ENCODE results near the gene ARHGAP22.

Gene ARHGAP22

DNA sequence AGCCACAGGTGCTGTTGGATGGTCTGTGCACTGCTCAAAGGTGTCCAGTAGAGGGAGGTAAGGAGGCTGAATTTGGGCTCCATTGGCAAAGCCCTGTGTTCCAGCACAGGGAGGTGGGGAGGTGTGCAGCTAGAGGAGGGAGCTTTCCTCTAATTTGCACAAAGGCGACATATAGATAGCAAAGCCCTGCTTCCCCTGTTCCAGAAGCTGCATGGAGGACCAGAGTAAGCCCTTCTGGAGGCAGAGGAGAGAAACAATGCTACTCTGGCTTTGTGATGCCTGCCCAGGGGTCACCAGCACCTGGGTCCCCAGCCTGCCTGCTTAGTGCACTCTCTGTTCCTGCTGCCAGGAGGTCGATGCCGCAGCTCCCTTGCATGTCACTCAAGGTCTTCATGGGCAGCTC, 3.4 kb upstream of the ARHGAP22 start:
- no peaks in the 10 kb centered on the region for H3K4me1 ChIP-seq (ENCODE audit: control insufficient read depth, insufficient read depth, low read length, poor library complexity, severe bottlenecking)
- peaks cover 21% of the 10 kb centered on the region for H3K27me3 ChIP-seq (replicated peaks; ENCODE audit: control insufficient read depth, insufficient read depth, low read length, poor library complexity, severe bottlenecking)
- no peak for DNase-seq
- H3K9me3 ChIP-seq (ENCODE audit: control insufficient read depth, low read length) = no peaks in the 10 kb centered on the region
- H3K27ac ChIP-seq (ENCODE audit: insufficient read depth, low read length, poor library complexity, severe bottlenecking) = no peak overlapping the region
- H3K36me3 ChIP-seq (ENCODE audit: control insufficient read depth, insufficient read depth, low read length) = no peaks in the 10 kb centered on the region
- no peak overlapping the region for H3K4me3 ChIP-seq (ENCODE audit: insufficient read depth, low read depth, low read length, poor library complexity, severe bottlenecking)

DNA sequence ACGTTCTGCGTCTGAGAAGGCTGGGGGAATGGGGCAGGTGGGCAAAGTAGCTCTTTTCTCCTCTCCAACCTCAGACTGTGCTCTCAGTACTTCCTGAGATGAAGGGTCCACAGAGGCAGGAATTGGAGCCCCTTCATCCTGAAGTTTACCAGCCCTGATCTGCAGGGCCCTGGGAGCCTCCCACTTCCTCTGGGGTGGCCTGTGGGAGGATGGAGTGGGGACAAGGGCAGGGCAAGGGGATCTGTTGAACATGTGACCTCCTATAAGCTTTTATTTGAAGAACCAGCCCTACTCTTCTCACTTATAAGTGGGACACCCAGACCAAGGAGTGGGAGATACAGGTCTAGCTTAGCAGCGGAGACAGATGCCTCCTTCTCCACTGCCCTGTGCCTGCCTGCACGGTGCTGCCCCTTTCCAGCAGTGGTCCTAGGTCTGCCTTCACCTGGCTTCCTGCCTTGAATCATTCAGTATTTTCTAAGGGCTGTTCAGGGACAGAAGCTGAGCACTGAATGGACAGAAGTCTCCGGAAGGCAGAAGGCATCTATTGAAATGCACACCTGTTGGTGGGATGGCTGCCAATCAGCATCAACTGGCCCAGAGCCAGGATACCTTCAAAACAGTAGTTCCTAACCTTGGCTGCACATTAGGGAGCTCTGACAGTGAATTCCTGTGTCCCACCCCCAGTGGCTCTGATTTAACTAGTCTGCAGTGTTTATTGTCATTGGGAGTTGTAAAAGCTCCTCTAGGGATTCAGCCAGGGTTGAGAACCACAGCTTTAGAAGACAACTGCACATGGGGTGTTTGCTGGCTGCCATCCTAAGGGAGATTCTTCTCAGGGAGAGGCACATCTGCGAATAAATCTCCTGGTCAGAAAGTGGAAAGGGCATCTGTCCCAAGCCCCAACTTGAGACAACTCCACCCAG, 2.7 kb upstream of the ARHGAP22 start:
- peaks cover 21% of the 10 kb centered on the region for H3K27me3 ChIP-seq (replicated peaks; ENCODE audit: control insufficient read depth, insufficient read depth, low read length, poor library complexity, severe bottlenecking)

DNA sequence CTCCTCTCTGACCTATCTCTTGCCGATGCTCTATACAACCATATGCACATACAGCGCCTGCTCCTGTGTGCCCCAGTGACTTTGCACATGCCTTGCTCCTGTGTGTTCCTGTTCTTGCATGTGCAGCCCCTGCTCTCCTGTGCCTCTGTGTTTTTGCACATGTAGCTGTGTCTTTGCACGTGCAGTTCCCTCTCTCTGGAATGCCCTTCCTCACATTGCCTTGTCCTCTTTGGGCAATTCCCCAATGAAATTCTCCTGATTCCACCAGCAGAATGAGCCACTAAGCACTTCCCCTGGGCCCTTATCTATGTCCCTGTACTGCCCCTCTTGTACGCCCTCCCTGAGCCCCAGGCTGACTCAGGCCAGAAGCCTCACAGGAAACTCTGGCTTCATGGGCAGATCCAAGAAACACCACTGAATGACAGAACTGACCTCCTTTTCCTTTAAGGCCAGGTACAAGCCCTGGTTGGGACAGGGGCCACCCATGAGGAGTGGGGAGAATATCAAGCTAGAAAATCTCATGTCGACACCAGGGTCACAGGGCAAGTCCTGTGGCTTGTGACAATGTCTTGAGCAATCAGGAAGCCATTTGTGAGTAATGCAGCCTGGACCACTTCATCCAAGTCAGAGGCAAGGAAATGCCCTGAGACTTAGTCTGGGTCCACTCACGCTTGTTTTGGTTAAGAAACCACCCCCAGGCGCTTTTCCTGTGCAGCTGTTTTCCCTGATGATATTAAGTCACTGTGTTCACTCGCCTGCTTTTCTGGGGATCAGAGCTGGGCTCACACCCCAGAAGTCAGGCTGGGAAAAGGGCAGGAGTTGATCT, 1.9 kb upstream of the ARHGAP22 start:
- DNase-seq = no peak
- Histone ChIP-seq H3K4me3 (ENCODE audit: insufficient read depth, low read depth, low read length, poor library complexity, severe bottlenecking) (no peak overlapping the region), H3K27me3 (replicated peaks; ENCODE audit: control insufficient read depth, insufficient read depth, low read length, poor library complexity, severe bottlenecking) (peaks cover 21% of the 10 kb centered on the region), H3K36me3 (ENCODE audit: control insufficient read depth, insufficient read depth, low read length) (no peaks in the 10 kb centered on the region), H3K27ac (ENCODE audit: insufficient read depth, low read length, poor library complexity, severe bottlenecking) (no peak overlapping the region), H3K9me3 (ENCODE audit: control insufficient read depth, low read length) (no peaks in the 10 kb centered on the region), H3K4me1 (ENCODE audit: control insufficient read depth, insufficient read depth, low read length, poor library complexity, severe bottlenecking) (no peaks in the 10 kb centered on the region)

More for the DNA sequence above, 2.7 kb upstream of the ARHGAP22 start:
- H3K36me3 ChIP-seq (ENCODE audit: control insufficient read depth, insufficient read depth, low read length) = no peaks in the 10 kb centered on the region
- H3K4me1 ChIP-seq (ENCODE audit: control insufficient read depth, insufficient read depth, low read length, poor library complexity, severe bottlenecking) = no peaks in the 10 kb centered on the region
- no peaks in the 10 kb centered on the region for H3K9me3 ChIP-seq (ENCODE audit: control insufficient read depth, low read length)
- no peak overlapping the region for H3K27ac ChIP-seq (ENCODE audit: insufficient read depth, low read length, poor library complexity, severe bottlenecking)
- H3K4me3 ChIP-seq (ENCODE audit: insufficient read depth, low read depth, low read length, poor library complexity, severe bottlenecking) = no peak overlapping the region
- no peak for DNase-seq

DNA sequence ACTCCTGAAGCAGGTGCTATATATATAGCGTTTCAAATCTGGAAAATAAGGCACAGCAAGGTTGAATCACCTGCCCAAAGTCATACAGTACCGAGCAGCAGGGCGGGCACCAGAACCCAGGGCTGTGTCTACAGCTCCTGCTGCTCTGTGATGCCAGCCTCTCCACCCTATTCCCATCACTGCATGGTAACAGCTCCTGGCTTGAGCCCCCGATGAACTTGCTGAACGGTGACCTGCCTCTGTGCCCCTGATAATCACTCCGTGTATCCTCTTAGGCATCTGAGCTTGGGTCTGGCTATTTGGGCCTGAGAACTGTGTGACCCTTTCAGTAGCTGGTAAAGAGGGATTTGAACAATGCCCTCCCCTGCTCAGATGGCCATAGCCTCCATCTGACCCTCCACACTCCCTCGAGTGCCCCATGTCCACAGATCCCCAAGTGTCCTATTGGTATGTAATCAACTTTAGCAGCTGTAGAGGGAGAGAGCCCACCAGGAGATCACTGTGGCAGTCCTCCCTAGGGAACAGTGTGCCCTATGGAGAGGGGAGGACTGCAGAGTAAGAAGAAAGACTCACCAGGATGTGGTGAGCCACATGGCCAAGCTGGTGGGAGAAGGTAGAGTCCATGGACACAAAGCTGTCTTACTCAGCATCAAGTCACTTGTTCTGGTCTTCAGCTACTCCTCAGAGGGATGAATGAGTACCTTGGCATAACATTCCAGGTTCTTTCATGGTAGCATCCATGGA, 1.1 kb upstream of the ARHGAP22 start:
- Histone ChIP-seq H3K4me3 (ENCODE audit: insufficient read depth, low read depth, low read length, poor library complexity, severe bottlenecking) (no peak overlapping the region), H3K4me1 (ENCODE audit: control insufficient read depth, insufficient read depth, low read length, poor library complexity, severe bottlenecking) (no peaks in the 10 kb centered on the region), H3K27ac (ENCODE audit: insufficient read depth, low read length, poor library complexity, severe bottlenecking) (no peak overlapping the region), H3K36me3 (ENCODE audit: control insufficient read depth, insufficient read depth, low read length) (no peaks in the 10 kb centered on the region), H3K9me3 (ENCODE audit: control insufficient read depth, low read length) (no peaks in the 10 kb centered on the region), H3K27me3 (replicated peaks; ENCODE audit: control insufficient read depth, insufficient read depth, low read length, poor library complexity, severe bottlenecking) (peaks cover 21% of the 10 kb centered on the region)
- DNase-seq = no peak

DNA sequence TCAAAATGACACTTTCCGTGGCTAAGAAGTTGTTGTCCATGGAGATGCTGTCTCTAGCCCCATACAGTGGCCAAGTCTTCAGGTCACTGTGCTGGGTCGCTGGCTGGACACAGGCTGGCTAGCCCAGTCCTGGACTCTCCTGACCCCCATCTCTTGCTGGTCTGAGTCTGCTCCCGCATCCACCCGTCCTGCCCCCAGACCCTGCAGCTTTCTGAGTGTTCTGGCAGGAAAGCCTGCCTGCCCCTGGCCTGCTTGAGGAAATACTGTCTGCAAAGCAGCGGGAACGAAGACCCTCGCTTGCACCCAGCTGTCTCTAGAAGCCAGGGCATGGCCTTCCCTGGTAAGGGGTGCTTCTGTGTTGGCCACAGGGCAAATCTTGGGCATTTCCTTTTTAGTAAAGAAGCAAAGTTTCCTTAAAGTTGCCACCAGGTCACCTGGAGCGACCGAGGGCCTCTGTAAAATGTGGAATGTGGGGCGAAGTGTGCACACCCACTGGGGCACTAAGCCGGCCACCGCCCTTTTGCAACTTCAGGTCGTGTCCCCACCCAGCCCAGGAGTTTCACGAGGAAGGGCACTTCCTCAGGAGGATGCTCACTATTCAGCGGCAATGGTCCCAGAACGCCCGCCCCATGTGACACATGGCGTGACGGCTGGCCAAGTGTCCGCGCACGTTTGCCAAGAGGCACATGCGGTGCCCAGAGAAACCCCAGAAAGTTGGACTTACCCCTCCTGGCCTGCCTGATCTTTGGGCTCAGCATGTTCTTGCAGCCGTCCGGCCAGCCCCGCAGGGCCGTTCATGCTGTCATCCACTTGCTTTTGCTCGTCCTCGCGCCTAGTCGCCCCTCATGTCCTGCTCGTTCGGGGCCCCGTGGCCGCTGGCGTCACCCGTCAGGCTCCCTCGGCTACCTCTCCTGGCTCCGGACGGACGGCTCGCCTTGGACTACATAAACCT, 558 bp downstream of the ARHGAP22 start:
- Histone ChIP-seq H3K4me1 (ENCODE audit: control insufficient read depth, insufficient read depth, low read length, poor library complexity, severe bottlenecking) (no peaks in the 10 kb centered on the region), H3K36me3 (ENCODE audit: control insufficient read depth, insufficient read depth, low read length) (no peaks in the 10 kb centered on the region), H3K9me3 (ENCODE audit: control insufficient read depth, low read length) (no peaks in the 10 kb centered on the region), H3K27ac (ENCODE audit: insufficient read depth, low read length, poor library complexity, severe bottlenecking) (no peak overlapping the region), H3K27me3 (replicated peaks; ENCODE audit: control insufficient read depth, insufficient read depth, low read length, poor library complexity, severe bottlenecking) (peaks cover 21% of the 10 kb centered on the region), H3K4me3 (ENCODE audit: insufficient read depth, low read depth, low read length, poor library complexity, severe bottlenecking) (no peak overlapping the region)
- no peak for DNase-seq

DNA sequence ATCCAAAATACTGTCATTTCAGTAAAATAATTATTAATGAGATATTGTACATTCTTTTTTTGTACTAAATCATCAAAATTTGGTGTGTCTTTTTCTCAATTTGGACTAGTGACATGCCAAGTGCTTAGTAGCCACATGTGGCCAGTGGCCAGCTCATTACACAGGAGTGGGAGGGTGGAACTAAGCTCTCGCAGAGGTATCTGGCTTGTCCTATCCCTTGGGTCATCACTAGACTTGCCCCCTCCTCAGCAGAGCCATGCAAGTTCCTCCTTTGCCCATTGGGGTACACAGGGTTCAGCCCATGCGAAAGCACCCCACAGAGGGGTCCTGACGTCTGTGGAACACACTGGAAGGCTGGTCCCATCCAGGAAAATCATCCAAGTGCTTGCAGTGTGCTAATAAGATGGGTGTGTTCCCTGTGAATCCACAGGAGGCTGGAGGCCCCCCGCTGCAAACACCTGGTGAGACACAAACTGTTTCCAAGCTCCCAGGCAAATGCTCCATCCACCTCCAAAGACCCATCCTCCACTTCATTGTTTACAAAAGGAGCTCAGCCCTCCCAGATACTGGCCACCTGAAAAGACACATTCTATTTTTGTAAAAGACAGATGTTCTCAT, 1.3 kb downstream of the ARHGAP22 start:
- no peak overlapping the region for H3K4me3 ChIP-seq (ENCODE audit: insufficient read depth, low read depth, low read length, poor library complexity, severe bottlenecking)
- no peaks in the 10 kb centered on the region for H3K4me1 ChIP-seq (ENCODE audit: control insufficient read depth, insufficient read depth, low read length, poor library complexity, severe bottlenecking)
- no peak for DNase-seq
- H3K27ac ChIP-seq (ENCODE audit: insufficient read depth, low read length, poor library complexity, severe bottlenecking) = no peak overlapping the region
- H3K36me3 ChIP-seq (ENCODE audit: control insufficient read depth, insufficient read depth, low read length) = no peaks in the 10 kb centered on the region
- H3K9me3 ChIP-seq (ENCODE audit: control insufficient read depth, low read length) = no peaks in the 10 kb centered on the region
- peaks cover 21% of the 10 kb centered on the region for H3K27me3 ChIP-seq (replicated peaks; ENCODE audit: control insufficient read depth, insufficient read depth, low read length, poor library complexity, severe bottlenecking)

DNA sequence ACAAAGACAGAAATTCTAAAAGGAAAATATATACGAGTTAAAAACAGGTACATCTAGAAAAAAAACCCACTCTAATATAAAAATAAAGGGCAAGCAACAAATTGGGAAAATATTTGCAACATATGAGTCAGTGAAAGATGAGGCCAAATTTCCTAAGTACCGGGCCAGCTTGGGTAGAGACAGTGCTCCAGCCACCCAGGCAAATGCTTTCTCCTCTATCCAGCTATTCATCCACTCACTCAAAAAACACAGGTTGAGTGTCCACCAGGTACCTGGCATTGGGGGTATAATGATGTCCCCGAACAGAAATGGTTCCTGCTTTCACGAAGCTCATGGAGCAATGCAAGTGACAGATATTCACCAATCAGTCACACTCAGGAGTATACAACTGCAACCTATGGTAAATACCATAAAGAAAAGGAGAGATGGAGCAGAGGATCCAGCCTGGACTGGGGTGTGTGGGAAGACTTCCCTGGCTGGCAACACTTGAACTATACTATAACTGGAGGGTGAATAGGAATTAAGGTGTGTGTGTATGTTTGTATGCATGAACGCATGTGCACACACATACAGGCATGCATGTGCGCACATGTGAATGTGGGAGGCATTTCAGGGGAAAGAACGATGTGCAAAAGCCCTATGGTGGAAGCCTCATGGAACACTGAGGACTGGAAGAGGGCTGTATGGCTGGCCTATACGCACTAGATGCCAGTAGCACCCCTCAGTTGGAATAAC, 2.3 kb downstream of the ARHGAP22 start:
- no peak for DNase-seq
- Histone ChIP-seq H3K9me3 (ENCODE audit: control insufficient read depth, low read length) (no peaks in the 10 kb centered on the region), H3K36me3 (ENCODE audit: control insufficient read depth, insufficient read depth, low read length) (no peaks in the 10 kb centered on the region), H3K4me1 (ENCODE audit: control insufficient read depth, insufficient read depth, low read length, poor library complexity, severe bottlenecking) (no peaks in the 10 kb centered on the region), H3K27me3 (replicated peaks; ENCODE audit: control insufficient read depth, insufficient read depth, low read length, poor library complexity, severe bottlenecking) (peaks cover 21% of the 10 kb centered on the region), H3K4me3 (ENCODE audit: insufficient read depth, low read depth, low read length, poor library complexity, severe bottlenecking) (no peak overlapping the region), H3K27ac (ENCODE audit: insufficient read depth, low read length, poor library complexity, severe bottlenecking) (no peak overlapping the region)

DNA sequence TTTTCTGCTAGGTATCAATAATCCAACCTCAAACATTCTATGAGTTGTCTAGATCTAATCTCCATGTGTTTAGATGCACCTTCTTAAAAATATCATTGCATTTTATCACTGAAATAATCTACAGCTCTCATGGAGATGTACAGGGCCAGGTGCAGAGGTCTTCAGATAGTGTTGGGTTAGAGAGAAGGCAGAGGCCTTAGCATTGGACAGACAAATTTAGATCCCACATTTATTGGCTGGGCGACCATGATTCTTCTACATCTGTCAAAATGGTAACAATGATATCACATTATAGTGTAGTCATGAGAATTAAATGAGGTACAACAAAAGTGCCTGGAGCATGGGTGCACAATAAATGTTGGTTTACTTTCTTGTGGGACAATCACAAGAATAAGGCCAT, 3.1 kb downstream of the ARHGAP22 start:
- DNase-seq = no peak
- no peaks in the 10 kb centered on the region for H3K9me3 ChIP-seq (ENCODE audit: control insufficient read depth, low read length)
- H3K4me3 ChIP-seq (ENCODE audit: insufficient read depth, low read depth, low read length, poor library complexity, severe bottlenecking) = no peak overlapping the region

More for the DNA sequence above, 3.1 kb downstream of the ARHGAP22 start:
- H3K4me1 ChIP-seq (ENCODE audit: control insufficient read depth, insufficient read depth, low read length, poor library complexity, severe bottlenecking) = no peaks in the 10 kb centered on the region
- peaks cover 21% of the 10 kb centered on the region for H3K27me3 ChIP-seq (replicated peaks; ENCODE audit: control insufficient read depth, insufficient read depth, low read length, poor library complexity, severe bottlenecking)
- H3K27ac ChIP-seq (ENCODE audit: insufficient read depth, low read length, poor library complexity, severe bottlenecking) = no peak overlapping the region
- no peaks in the 10 kb centered on the region for H3K36me3 ChIP-seq (ENCODE audit: control insufficient read depth, insufficient read depth, low read length)

Data from effector memory CD4-positive, alpha-beta T cell (primary cell).